ENCODE measurements around the gene NAALADL2. TPM values are rescaled to one million over a fixed set of nuclear protein-coding genes. Genes with fewer than 3 reads are reported as not detected.

Gene NAALADL2
- total and polyA plus RNA-seq, 3 donors from 2014 or later = 5.4 to 15.6 (median 6.0) TPM

- Histone ChIP-seq H3K4me3 (no peak overlapping the region), H3K27ac (no peak overlapping the region), H3K9me3 (no peaks in the 10 kb centered on the region), H3K27me3 (no peaks in the 10 kb centered on the region), H3K4me1 (no peaks in the 10 kb centered on the region), H3K36me3 (ENCODE audit: low read depth, missing control alignments) (no peaks in the 10 kb centered on the region)
- no peak for DNase-seq
- intact Hi-C loops (cut with DNase I; ENCODE audit: low total_unique reads) = no loop called here
- 84 to 91% methylated on average over 6 of the region's 6 CpGs for WGBS, 2 donors
- TF ChIP-seq CTCF (IDR thresholded peaks at IDR 0.05) = no peak
- no peak for TF ChIP-seq POLR2A (IDR thresholded peaks at IDR 0.05)
Observed at GRCh38 chr3:175704366-175705055, 845.4 kb downstream of the NAALADL2 start.

GRCh38 chr3:175713268-175713667 lies 854.1 kb downstream of the NAALADL2 start:
- no peaks in the 10 kb centered on the region for H3K9me3 ChIP-seq
- H3K4me3 ChIP-seq = no peak overlapping the region
- TF ChIP-seq POLR2A (IDR thresholded peaks at IDR 0.05) (no peak), CTCF (IDR thresholded peaks at IDR 0.05) (no peak)
- no peaks in the 10 kb centered on the region for H3K36me3 ChIP-seq (ENCODE audit: low read depth, missing control alignments)
- H3K27me3 ChIP-seq = no peaks in the 10 kb centered on the region
- intact Hi-C loops (cut with DNase I; ENCODE audit: low total_unique reads) = no loop called here
- H3K27ac ChIP-seq = no peak overlapping the region
- no peaks in the 10 kb centered on the region for H3K4me1 ChIP-seq
- no peak for DNase-seq

- Histone ChIP-seq H3K4me1 (no peaks in the 10 kb centered on the region), H3K36me3 (ENCODE audit: low read depth, missing control alignments) (no peaks in the 10 kb centered on the region), H3K27me3 (no peaks in the 10 kb centered on the region), H3K9me3 (no peaks in the 10 kb centered on the region), H3K4me3 (no peak overlapping the region), H3K27ac (no peak overlapping the region)
- TF ChIP-seq CTCF (IDR thresholded peaks at IDR 0.05) = no peak
- TF ChIP-seq POLR2A (IDR thresholded peaks at IDR 0.05) = no peak
- WGBS, 2 donors = 95 to 96% methylated on average over 2 of the region's 2 CpGs
- intact Hi-C loops (cut with DNase I; ENCODE audit: low total_unique reads) = no loop called here
- no peak for DNase-seq
Observed at GRCh38 chr3:175716446-175716845, 857.3 kb downstream of the NAALADL2 start.

GRCh38 chr3:175726228-175726627 lies 867.1 kb downstream of the NAALADL2 start:
- no peaks in the 10 kb centered on the region for H3K4me1 ChIP-seq
- H3K36me3 ChIP-seq (ENCODE audit: low read depth, missing control alignments) = no peaks in the 10 kb centered on the region
- no peak overlapping the region for H3K27ac ChIP-seq
- no peak for TF ChIP-seq CTCF (IDR thresholded peaks at IDR 0.05)
- 63 to 82% methylated on average over 1 of the region's 1 CpG for WGBS, 2 donors
- H3K27me3 ChIP-seq = no peaks in the 10 kb centered on the region
- DNase-seq = no peak
- no peaks in the 10 kb centered on the region for H3K9me3 ChIP-seq
- intact Hi-C loops (cut with DNase I; ENCODE audit: low total_unique reads) = no loop called here
- no peak overlapping the region for H3K4me3 ChIP-seq

- H3K27ac ChIP-seq = no peak overlapping the region
- no peaks in the 10 kb centered on the region for H3K4me1 ChIP-seq
- intact Hi-C loops (cut with DNase I; ENCODE audit: low total_unique reads) = no loop called here
- H3K36me3 ChIP-seq (ENCODE audit: low read depth, missing control alignments) = no peaks in the 10 kb centered on the region
- H3K9me3 ChIP-seq = no peaks in the 10 kb centered on the region
- H3K27me3 ChIP-seq = no peaks in the 10 kb centered on the region
- DNase-seq = no peak
- TF ChIP-seq CTCF (IDR thresholded peaks at IDR 0.05) (no peak), POLR2A (IDR thresholded peaks at IDR 0.05) (no peak)
- WGBS, 2 donors = 38 to 63% methylated on average over 1 of the region's 1 CpG
- H3K4me3 ChIP-seq = no peak overlapping the region
Observed at GRCh38 chr3:175728566-175728965, 869.4 kb downstream of the NAALADL2 start.
